Stimulated activated CD4-positive, alpha-beta T cell treated with anti-CD3 and anti-CD28 coated beads, Interleukin-4, amount 100 ng/mL, for 4 hours (primary cell): ENCODE results near the gene ORM2.

Experiments used
- DNase-seq, 2 experiments: peaks; one replicate each; pipeline ENCODE4 v3.0.0-alpha.2; 2020

ORM2 gene

DNA sequence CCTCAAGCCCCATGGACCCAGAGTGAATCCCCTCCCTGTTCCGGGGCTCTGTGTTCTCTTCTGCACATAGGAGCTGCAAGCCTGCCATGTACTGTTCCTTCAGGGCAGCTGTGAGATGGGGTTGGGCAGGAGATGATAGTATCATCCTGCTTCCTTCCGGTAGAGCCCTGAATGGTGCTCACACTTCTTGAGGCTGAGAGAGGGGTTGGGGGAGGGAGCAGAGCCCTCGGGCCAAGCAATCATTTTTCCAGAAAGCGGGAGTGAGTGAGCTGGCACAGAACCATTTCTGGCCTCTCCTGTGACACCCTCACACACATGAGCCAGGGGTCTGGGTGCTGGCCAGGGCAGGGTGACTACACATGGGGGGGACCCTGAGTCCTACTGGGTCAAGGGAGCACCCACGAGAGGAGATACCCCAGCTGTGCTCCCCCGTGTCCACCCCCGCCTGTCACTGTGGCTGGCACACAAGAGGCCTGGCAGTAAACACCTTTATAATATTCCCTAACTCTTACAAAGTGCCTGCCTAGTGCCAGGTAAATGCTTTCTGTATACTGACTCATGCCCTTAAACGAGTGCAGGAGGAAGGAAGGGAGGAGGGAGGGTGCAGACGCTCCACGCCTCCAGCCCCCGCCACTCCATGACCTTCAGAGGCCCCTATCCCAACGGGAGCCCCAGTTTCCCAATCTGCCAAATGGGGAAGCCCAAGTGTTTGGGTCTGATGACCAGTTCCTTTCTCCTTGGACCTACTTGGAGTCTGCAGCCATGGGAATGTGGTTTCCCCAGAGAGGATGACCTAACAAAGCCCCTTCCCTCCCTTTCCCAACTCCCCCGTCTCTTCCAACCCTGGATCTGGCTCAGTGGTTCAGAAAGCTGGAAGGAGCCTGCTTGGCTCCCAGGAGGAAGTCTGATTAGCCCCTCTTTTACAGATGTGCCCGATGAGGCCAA lies 42.6 kb downstream of the ORM2 start:
- peak in 1 of 2 experiments; percentile 41 for DNase-seq

DNA sequence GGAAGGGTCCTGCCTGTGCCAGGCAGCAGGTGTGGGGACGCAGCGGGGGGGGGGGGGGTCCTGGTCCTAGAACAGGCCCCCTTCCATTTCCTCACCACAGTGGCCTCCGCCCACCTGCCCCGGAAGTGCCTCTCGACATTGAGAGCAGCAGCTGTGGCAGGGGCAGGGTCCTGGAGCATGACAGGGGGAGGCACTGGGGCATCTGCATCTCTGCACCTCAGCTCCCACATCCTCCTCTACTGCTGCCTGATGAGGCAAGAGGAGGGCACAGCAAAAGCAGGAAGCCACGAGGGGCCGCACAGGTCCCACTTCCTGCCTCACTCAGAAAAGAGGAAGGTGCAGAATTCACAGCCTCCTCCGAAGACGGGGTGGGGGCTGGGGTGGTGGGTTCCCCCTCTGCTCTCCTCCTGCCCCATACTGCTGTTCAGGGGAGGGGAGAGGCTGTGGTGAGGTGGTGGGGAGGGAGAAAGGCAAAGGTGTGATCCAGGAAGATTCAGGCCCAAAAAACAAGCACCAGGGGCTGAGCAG lies 43.3 kb downstream of the ORM2 start:
- DNase-seq = peak; percentile 60 to 70

DNA sequence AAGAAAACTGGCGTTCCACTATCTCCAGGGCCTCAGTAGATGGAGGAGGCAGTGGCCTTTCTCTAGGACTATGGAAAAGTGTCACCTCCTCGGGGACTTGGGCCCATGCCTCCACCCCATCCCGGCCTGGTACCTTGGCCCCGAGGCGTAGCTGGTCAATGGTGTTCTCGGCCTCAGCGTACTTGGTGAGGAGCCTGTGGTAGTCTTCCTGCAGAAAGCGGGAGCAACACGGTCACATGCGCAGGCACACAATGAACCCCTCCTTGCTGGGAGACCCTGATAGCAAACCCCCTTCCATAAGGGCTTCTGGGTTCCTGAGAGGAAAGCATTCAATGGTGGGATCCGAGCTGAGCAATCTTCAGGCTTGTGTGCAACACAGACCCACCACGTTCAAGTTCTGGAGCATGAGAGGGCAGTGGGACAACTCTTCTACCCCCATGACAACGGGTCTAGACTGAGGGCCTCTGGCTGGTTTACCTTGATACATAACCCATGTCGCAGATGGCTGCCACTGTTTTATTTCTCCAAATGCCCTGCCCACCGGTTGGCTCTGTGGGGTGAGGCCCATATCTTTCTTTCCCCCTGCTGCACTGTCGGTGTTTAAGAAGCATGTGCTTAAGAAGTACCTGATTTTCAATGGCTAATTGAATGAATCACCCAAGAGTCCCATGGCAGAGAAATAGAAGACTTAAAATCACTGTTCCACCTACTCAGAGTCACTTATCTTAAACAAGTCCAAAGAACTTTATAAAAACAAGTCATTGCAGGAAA lies 44.5 kb downstream of the ORM2 start:
- no peak for DNase-seq

DNA sequence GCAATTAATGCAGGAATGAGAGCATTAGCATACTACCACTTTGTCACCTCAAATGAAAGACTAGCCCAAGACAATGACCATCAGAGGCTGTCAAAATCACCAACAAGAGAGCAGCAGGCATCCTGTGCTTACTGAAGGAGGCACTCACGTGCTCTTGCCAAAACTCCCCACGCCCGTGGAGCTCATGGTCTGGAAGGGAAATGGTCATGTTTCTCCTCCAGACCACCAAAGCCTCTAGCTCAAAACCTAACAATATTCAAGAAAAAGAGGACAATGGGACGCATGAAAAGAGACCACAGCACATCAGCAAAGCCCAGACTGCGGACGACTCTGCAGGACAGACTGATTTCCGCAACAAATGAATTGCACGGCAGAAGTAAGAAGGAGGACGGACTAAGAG lies 45.3 kb downstream of the ORM2 start:
- no peak for DNase-seq

- DNase-seq = no peak
These were observed 45.9 kb downstream of the ORM2 start for GRCh38 chr9:114375386-114376175.

DNA sequence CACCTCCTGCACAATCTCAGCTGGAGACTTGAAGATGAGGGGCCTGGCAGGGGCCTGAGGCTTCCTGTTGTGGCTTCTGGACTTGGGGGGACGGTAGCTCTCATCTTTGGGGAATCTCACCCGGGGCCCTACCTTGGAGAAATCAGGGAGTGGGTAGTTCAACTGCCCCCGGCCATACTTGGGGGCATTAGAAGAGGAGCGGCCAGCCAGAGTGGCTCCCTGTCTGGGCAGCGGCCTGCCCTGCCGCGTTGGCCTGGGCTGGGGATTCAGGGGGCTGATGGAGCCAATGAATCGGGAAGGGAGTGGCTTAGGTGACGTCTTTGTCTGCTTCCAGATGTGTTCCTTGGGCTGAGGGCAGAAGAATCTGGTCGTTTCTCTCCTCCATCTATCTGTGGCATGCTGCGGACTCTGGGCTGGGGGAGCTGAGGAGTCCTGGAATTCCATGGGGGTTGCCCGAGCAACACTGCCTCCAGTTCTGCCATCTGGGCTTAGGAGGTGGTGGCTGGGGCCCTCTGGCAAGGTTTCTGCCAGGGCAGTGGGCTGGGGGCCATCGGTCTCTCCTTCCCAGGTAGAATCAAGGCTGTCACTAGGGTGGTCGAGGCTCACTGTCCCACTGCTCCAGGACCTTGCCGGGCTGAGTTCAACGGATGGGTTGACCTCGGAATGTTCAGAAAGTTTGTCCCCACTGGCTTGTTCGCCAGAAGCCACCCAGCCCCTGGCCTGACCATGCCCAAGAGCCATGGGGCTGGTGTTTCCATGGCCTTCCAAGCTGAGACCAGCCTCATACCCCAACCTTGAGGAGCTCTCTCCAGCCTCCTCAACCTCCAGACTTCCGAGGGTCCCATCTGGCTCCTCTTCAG lies 47.1 kb downstream of the ORM2 start:
- no peak for DNase-seq

GRCh38 chr9:114378016-114378415 lies 48.3 kb downstream of the ORM2 start:
- DNase-seq = no peak

DNA sequence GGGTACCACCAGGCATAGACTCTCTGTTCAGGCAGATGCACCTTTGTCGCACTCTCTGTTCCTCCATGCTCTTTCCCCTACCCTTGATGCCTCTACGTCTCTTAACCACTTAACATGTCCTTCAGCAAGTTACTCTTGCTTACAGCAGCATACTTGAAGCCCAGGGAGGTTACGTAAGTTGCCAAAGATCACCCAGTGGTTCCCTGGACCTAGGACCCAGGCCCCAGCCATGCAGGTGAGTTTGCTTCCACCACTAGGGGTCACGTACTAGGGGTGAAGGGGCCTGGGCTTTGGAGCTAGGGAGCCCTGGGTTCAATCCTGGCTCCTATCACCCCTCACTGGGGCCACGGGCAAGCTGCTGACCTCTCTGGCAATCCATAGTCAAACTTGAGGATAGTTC lies 49.2 kb downstream of the ORM2 start:
- DNase-seq = no peak
